HEK293 (cell line): ENCODE results near the gene KLHL40.

Experiments
- CTCF ChIA-PET: fragments of 350-600 bp; formaldehyde crosslinking; extraction: SDS; loops from one replicate; lab custom pipeline; 2021; ENCODE audit warnings: antibody characterized with exemption; lab: Yijun Ruan, JAX
- POLR2A ChIA-PET: fragments of 300-600 bp; formaldehyde crosslinking; extraction: SDS; loops from one replicate; lab custom pipeline; 2020; ENCODE audit warnings: antibody characterized with exemption, inconsistent platforms; lab: Yijun Ruan, JAX
- H3K27ac ChIP-seq: fragments of 200-500 bp; sonication (Bioruptor generic); 2 replicates; pipeline ENCODE4 v1.5.1; 2014; ENCODE audit warnings: low read depth, low read length, control low read depth, inconsistent platforms; ENCODE audit errors: extremely low read depth
- H3K36me3 ChIP-seq, 2 experiments: fragments of 200-500 bp in 1 of 2; sonication (Bioruptor generic) in 1 of 2; 1 replicate in 1 of 2; 2 replicates in 1 of 2; pipeline ENCODE4 v1.5.1; 2014 to 2017; ENCODE audit warnings: inconsistent platforms in 2 of 2, low read length in 2 of 2; ENCODE audit not compliant: control insufficient read depth in 2 of 2, insufficient read depth in 1 of 2
- H3K4me1 ChIP-seq: fragments of 200-500 bp; sonication (Bioruptor generic); 2 replicates; pipeline ENCODE4 v1.5.1; 2014; ENCODE audit warnings: mild to moderate bottlenecking, low read length, inconsistent platforms; ENCODE audit not compliant: control insufficient read depth, insufficient read depth
- H3K4me3 ChIP-seq: 2 replicates; pipeline ENCODE4 v1.5.1; 2011; ENCODE audit warnings: low read depth, mild to moderate bottlenecking, control low read depth, low read length, moderate library complexity
- H3K9me3 ChIP-seq: fragments of 200-500 bp; sonication (Bioruptor generic); 2 replicates; pipeline ENCODE4 v1.5.1; 2014; ENCODE audit warnings: low read depth, low read length, inconsistent platforms; ENCODE audit not compliant: control insufficient read depth, insufficient read depth
- ATF2 ChIP-seq: fragments of 450-650 bp; formaldehyde crosslinking; IDR thresholded peaks from 2 replicates; pipeline ENCODE4 v1.5.1; 2016; ENCODE audit warnings: missing biosample characterization, missing genetic modification characterization, low read depth
- BCL11B ChIP-seq: fragments of 450-650 bp; formaldehyde crosslinking; IDR thresholded peaks from 2 replicates; pipeline ENCODE4 v1.5.1; 2016; ENCODE audit warnings: low read depth, missing biosample characterization, missing genetic modification characterization
- BCL6B ChIP-seq: fragments of 450-650 bp; formaldehyde crosslinking; IDR thresholded peaks from 2 replicates; pipeline ENCODE4 v1.5.1; 2017; ENCODE audit warnings: missing biosample characterization, missing genetic modification characterization
- CTCF ChIP-seq: fragments of 450-650 bp; formaldehyde crosslinking; IDR thresholded peaks from 2 replicates; pipeline ENCODE4 v1.5.1; 2016; ENCODE audit warnings: missing biosample characterization, missing genetic modification characterization
- GLI2 ChIP-seq: fragments of 450-650 bp; formaldehyde crosslinking; IDR thresholded peaks from 2 replicates; pipeline ENCODE4; 2017; ENCODE audit warnings: missing biosample characterization, missing genetic modification characterization, low read depth, borderline replicate concordance
- GLIS1 ChIP-seq: fragments of 450-650 bp; formaldehyde crosslinking; IDR thresholded peaks from 2 replicates; pipeline ENCODE4 v1.5.1; 2016; ENCODE audit warnings: missing biosample characterization, missing genetic modification characterization
- IKZF3 ChIP-seq: fragments of 450-650 bp; IDR thresholded peaks from 2 replicates; pipeline ENCODE4 v1.5.0; 2018; ENCODE audit warnings: missing biosample characterization, mild to moderate bottlenecking, missing genetic modification characterization, moderate library complexity
- PRDM6 ChIP-seq: fragments of 450-650 bp; formaldehyde crosslinking; IDR thresholded peaks from 2 replicates; pipeline ENCODE4 v1.5.1; 2017; ENCODE audit warnings: missing biosample characterization, missing genetic modification characterization
- ZBTB7A ChIP-seq: fragments of 450-650 bp; formaldehyde crosslinking; IDR thresholded peaks from 2 replicates; pipeline ENCODE4 v1.5.1; 2016; ENCODE audit warnings: low read depth, missing biosample characterization, missing genetic modification characterization
- ZNF112 ChIP-seq: fragments of 450-650 bp; formaldehyde crosslinking; IDR thresholded peaks from 2 replicates; pipeline ENCODE4 v1.5.0; 2017; ENCODE audit warnings: missing biosample characterization, missing genetic modification characterization
- ZNF133 ChIP-seq: fragments of 450-650 bp; formaldehyde crosslinking; IDR thresholded peaks from 2 replicates; pipeline ENCODE4 v1.5.1; 2016; ENCODE audit warnings: missing biosample characterization, missing genetic modification characterization
- ZNF169 ChIP-seq: fragments of 450-650 bp; formaldehyde crosslinking; IDR thresholded peaks from 2 replicates; pipeline ENCODE4 v1.5.1; 2016; ENCODE audit warnings: missing biosample characterization, missing genetic modification characterization
- ZNF19 ChIP-seq: fragments of 450-650 bp; formaldehyde crosslinking; IDR thresholded peaks from 2 replicates; pipeline ENCODE4; 2016; ENCODE audit warnings: missing biosample characterization, missing genetic modification characterization, low read depth
- ZNF223 ChIP-seq: fragments of 450-650 bp; formaldehyde crosslinking; IDR thresholded peaks from 2 replicates; pipeline ENCODE4 v1.5.1; 2016; ENCODE audit warnings: missing biosample characterization, missing genetic modification characterization
- ZNF239 ChIP-seq: fragments of 450-650 bp; formaldehyde crosslinking; IDR thresholded peaks from 2 replicates; pipeline ENCODE4 v1.5.1; 2016; ENCODE audit warnings: missing biosample characterization, missing genetic modification characterization
- ZNF302 ChIP-seq: fragments of 450-650 bp; formaldehyde crosslinking; IDR thresholded peaks from 2 replicates; pipeline ENCODE4 v1.5.1; 2016; ENCODE audit warnings: missing biosample characterization, missing genetic modification characterization, low read depth
- ZNF391 ChIP-seq: fragments of 450-650 bp; formaldehyde crosslinking; IDR thresholded peaks from 2 replicates; pipeline ENCODE4 v1.5.1; 2016; ENCODE audit warnings: low read depth, missing biosample characterization, missing genetic modification characterization, borderline replicate concordance
- ZNF514 ChIP-seq: fragments of 450-650 bp; formaldehyde crosslinking; IDR thresholded peaks from 2 replicates; pipeline ENCODE4 v1.5.1; 2016; ENCODE audit warnings: missing biosample characterization, missing genetic modification characterization
- ZNF544 ChIP-seq: fragments of 450-650 bp; formaldehyde crosslinking; IDR thresholded peaks from 2 replicates; pipeline ENCODE4 v1.5.0; 2017; ENCODE audit warnings: missing biosample characterization, missing genetic modification characterization
- ZNF561 ChIP-seq: fragments of 450-650 bp; IDR thresholded peaks from 2 replicates; pipeline ENCODE4 v1.5.1; 2018; ENCODE audit warnings: missing biosample characterization, missing genetic modification characterization, borderline replicate concordance
- ZNF639 ChIP-seq: fragments of 450-650 bp; formaldehyde crosslinking; IDR thresholded peaks from 2 replicates; pipeline ENCODE4 v1.5.1; 2016; ENCODE audit warnings: missing biosample characterization, missing genetic modification characterization
- ZNF660 ChIP-seq: fragments of 450-650 bp; IDR thresholded peaks from 2 replicates; pipeline ENCODE4 v1.5.1; 2018; ENCODE audit warnings: missing biosample characterization, mild to moderate bottlenecking, missing genetic modification characterization
- ZNF692 ChIP-seq: fragments of 450-650 bp; formaldehyde crosslinking; IDR thresholded peaks from 2 replicates; pipeline ENCODE4 v1.5.1; 2016; ENCODE audit warnings: missing biosample characterization, missing genetic modification characterization

KLHL40 gene

GRCh38 chr3:42699511-42699971, 14.2 kb downstream of the KLHL40 start:
- CTCF ChIA-PET, result interaction anchor here (0.5 kb wide), 1 partner anchor 131 kb away, joined by 3 read pairs; no protein-coding TSS in a partner anchor
- TF ChIP-seq ZNF561 (tag by site-specific recombination), result no peak
- no peak for TF ChIP-seq ZNF112 (tag by site-specific recombination)
- no peak for TF ChIP-seq ZNF692 (tag by site-specific recombination)

GRCh38 chr3:42700366-42701288, 15.3 kb downstream of the KLHL40 start:
- no peak overlapping the region for H3K4me3 ChIP-seq
- H3K27ac ChIP-seq, result no peak overlapping the region
- CTCF ChIA-PET, result no interaction called here
- no peak for TF ChIP-seq ZNF133 (tag by site-specific recombination)
- no peak for TF ChIP-seq ZNF514
- no peak for TF ChIP-seq ZNF19 (tag by site-specific recombination)
- no peak for TF ChIP-seq ZNF544 (tag by site-specific recombination)
- TF ChIP-seq ZNF223, result no peak
- no peak for TF ChIP-seq BCL6B (tag by site-specific recombination)
- TF ChIP-seq IKZF3 (tag by site-specific recombination), result no peak
- no peak for TF ChIP-seq ZNF239 (tag by site-specific recombination)
- TF ChIP-seq PRDM6 (tag by site-specific recombination), result no peak
- TF ChIP-seq ZNF660 (tag by site-specific recombination), result no peak
- no peak for TF ChIP-seq ZNF169 (tag by site-specific recombination)
- TF ChIP-seq GLI2 (tag by site-specific recombination), result no peak
- TF ChIP-seq ZNF391 (tag by site-specific recombination), result no peak
- TF ChIP-seq ZNF302, result no peak
- no peak for TF ChIP-seq BCL11B (tag by site-specific recombination)
- no peak for TF ChIP-seq ZNF639
- no peak for TF ChIP-seq GLIS1 (tag by site-specific recombination)
- no peak for TF ChIP-seq CTCF (tag by site-specific recombination)
- TF ChIP-seq ZBTB7A (tag by site-specific recombination), result no peak
- TF ChIP-seq ATF2 (tag by site-specific recombination), result no peak
- TF ChIP-seq, all 188 proteins: peak for 0
- POLR2A ChIA-PET, result no interaction called here
- Histone ChIP-seq H3K4me1 (no peaks in the 10 kb centered on the region), H3K36me3 (no peaks in the 10 kb centered on the region), H3K9me3 (no peaks in the 10 kb centered on the region)

More at GRCh38 chr3:42699511-42699971, 14.2 kb downstream of the KLHL40 start:
- Histone ChIP-seq H3K4me1 (no peaks in the 10 kb centered on the region), H3K27ac (no peak overlapping the region), H3K36me3 (no peaks in the 10 kb centered on the region), H3K9me3 (no peaks in the 10 kb centered on the region), H3K4me3 (no peak overlapping the region)
- POLR2A ChIA-PET, result no interaction called here
